ENCODE results near the gene HPN.
A peak's percentile ranks its signal among the peaks of the same experiment; 100 is the strongest.

Gene HPN

DNA sequence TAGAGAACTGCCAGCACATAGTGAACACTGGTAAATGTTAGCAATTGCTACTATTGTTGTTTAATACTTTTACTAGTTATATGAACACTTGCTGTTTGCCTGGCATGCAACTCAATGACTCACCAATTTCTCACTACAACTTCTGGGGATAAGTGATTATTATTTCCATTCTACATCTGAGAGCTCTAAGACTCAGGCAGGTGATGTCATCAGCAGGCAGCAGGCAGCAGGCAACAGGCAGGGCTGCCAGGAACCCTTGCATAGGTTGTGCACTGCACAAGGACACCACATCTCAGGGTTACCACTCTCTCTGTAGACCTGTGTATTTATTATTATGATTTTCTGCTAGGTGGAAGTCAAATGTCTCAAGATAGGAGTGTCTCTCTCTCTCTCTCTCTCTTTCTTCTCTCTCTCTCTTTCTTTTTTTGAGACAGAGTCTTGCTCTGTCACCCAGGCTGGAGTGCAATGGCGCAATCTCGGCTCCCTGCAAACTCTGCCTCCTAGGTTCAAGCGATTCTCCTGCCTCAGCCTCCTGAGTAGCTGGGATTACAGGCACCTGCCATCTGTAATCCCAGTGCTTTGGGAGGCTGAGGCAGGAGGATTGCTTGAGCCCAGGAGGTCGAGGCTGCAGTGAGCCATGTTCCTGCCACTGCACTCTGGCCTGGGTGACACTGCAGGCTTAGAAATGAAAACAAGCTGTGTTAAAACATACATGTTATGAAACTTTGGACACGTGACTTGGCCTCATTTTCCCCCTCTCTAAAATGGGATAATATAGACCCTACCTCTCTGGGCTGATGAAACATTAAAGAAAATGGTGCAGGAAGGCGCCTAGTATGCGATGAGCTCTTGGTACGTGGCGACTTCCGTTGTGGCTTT, 22.7 kb downstream of the HPN start:
- peak; percentile 77 for DNase-seq (ENCODE audit: low read depth)
- TF ChIP-seq, protein P1, sequence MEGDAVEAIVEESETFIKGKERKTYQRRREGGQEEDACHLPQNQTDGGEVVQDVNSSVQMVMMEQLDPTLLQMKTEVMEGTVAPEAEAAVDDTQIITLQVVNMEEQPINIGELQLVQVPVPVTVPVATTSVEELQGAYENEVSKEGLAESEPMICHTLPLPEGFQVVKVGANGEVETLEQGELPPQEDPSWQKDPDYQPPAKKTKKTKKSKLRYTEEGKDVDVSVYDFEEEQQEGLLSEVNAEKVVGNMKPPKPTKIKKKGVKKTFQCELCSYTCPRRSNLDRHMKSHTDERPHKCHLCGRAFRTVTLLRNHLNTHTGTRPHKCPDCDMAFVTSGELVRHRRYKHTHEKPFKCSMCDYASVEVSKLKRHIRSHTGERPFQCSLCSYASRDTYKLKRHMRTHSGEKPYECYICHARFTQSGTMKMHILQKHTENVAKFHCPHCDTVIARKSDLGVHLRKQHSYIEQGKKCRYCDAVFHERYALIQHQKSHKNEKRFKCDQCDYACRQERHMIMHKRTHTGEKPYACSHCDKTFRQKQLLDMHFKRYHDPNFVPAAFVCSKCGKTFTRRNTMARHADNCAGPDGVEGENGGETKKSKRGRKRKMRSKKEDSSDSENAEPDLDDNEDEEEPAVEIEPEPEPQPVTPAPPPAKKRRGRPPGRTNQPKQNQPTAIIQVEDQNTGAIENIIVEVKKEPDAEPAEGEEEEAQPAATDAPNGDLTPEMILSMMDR (conservative IDR thresholded peaks at IDR 0.05; ENCODE audit: control insufficient read depth, insufficient read depth, low read depth, low read length) = no peak
- no peak overlapping the region for H3K4me3 ChIP-seq (ENCODE audit: control insufficient read depth, low read depth, low read length)

DNA sequence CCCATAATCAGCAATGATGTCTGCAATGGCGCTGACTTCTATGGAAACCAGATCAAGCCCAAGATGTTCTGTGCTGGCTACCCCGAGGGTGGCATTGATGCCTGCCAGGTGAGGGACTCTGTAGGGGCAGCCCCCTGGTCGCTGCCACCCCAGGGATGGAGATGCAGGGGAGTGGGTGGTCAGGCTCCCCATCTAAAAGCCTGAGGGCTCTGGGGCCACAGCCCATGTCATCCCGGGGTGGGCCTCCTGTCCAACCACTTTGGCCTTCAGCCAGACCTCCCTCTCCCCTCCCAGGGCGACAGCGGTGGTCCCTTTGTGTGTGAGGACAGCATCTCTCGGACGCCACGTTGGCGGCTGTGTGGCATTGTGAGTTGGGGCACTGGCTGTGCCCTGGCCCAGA, 24.1 kb downstream of the HPN start:
- DNase-seq (ENCODE audit: low read depth) = no peak
- no peak overlapping the region for H3K4me3 ChIP-seq (ENCODE audit: control insufficient read depth, low read depth, low read length)
- TF ChIP-seq, protein P1 (conservative IDR thresholded peaks at IDR 0.05; ENCODE audit: control insufficient read depth, insufficient read depth, low read depth, low read length) = no peak

DNA sequence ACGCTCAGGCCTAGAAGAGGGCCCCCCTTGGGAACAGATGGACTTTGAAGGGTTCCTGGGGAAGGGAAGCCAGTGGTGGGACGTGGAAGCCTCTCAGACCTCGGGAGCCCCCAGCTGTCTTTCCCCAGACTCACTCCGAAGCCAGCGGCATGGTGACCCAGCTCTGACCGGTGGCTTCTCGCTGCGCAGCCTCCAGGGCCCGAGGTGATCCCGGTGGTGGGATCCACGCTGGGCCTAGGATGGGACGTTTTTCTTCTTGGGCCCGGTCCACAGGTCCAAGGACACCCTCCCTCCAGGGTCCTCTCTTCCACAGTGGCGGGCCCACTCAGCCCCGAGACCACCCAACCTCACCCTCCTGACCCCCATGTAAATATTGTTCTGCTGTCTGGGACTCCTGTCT, 24.6 kb downstream of the HPN start:
- no peak overlapping the region for H3K4me3 ChIP-seq (ENCODE audit: control insufficient read depth, low read depth, low read length)
- TF ChIP-seq, protein P1 (conservative IDR thresholded peaks at IDR 0.05; ENCODE audit: control insufficient read depth, insufficient read depth, low read depth, low read length) = no peak
- no peak for DNase-seq (ENCODE audit: low read depth)

DNA sequence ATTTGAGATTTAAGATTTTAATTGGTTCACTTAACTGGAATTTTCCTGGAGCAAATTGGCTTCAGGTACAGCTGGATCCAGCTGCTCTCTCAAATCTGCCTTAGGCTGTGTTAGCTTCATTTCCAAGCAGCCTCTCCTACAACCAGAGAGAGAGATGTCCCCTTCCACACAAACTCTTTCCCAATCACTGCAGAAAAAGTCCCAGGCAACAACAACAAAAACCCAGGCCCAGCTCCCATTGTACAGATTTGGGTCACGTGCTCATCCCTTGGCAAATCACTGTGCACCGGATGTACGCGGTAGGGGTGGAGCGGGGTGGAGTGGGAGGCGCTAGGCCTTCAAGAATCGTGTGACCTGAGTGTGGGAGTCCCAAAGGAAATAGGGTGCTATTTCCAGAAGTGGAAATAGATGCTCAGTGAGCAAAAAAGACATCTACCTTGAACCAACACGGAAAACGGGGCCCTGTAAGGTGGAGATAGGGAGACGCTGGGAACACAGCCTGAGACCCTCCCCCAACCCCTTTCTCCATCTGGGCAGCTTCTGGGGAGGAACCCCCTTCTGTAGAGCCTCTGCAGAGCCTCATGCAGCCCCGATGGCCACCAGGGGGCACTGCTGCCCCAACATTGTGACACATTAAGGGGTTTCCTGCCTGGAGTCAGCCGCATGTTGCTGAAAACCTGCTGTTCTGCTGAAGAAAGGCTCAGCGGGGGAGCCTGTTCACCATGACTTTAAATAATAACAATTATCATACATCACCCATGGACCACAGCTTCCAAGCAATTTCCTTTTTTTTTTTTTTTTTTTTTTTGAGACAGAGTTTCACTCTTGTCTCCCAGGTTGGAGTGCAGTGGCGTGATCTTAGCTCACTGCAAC, 25.4 kb downstream of the HPN start:
- DNase-seq (ENCODE audit: low read depth) = peak; percentile 79
- TF ChIP-seq, protein P1 (conservative IDR thresholded peaks at IDR 0.05; ENCODE audit: control insufficient read depth, insufficient read depth, low read depth, low read length) = peak; percentile 88
- no peak overlapping the region for H3K4me3 ChIP-seq (ENCODE audit: control insufficient read depth, low read depth, low read length)

DNA sequence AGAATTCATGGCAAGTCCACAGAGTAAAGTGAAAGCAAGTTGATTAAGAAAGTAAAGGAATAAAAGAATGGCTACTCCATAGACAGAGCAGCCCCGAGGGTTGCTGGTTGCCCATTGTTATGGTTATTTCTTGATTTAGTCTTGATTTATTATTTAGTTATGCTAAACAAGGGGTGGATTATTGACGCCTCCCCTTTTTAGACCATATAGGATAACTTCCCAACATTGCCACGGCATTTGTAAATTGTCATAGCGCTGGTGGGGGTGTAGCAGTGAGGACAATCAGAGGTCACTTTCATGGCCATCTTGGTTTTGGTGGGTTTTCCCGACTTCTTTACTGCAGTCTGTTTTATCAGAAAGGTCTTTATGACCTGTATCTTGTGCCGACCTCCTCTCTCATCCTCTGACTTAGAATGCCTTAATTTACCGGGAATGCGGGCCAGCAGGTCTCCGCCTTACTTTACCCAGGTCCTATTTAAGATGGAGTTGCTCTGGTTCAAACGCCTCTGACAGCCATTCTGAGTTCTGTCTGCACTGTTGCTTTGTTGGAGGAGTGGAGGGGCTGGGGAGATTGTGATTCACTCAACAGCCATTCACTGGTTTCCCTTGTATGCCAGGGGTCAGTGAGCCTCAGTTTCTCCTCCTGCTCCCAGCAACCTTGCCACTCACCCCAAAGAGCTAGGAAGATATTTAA, 27.6 kb downstream of the HPN start:
- H3K4me3 ChIP-seq (ENCODE audit: control insufficient read depth, low read depth, low read length) = no peak overlapping the region

GRCh38 chr19:35069696-35070095, 28.2 kb downstream of the HPN start:
- DNase-seq (ENCODE audit: low read depth) = no peak
- TF ChIP-seq, protein P1 (conservative IDR thresholded peaks at IDR 0.05; ENCODE audit: control insufficient read depth, insufficient read depth, low read depth, low read length) = no peak
- no peak overlapping the region for H3K4me3 ChIP-seq (ENCODE audit: control insufficient read depth, low read depth, low read length)

More for the DNA sequence above, 27.6 kb downstream of the HPN start:
- TF ChIP-seq, protein P1 (conservative IDR thresholded peaks at IDR 0.05; ENCODE audit: control insufficient read depth, insufficient read depth, low read depth, low read length) = no peak
- no peak for DNase-seq (ENCODE audit: low read depth)
